H1 (cell line): ENCODE measurements around the gene RPRD1A. TPM values are rescaled to one million over a fixed set of nuclear protein-coding genes. Genes with fewer than 3 reads are reported as not detected.
"Not testable (repeated sequence)": the region's sequence is repeated elsewhere in the genome, so short reads cannot be mapped to it uniquely, and the experiment has no call there.

ENCODE experiments used
- CTCF ChIA-PET: fragments of 300-600 bp; sonication (Branson Sonifier 250); formaldehyde crosslinking; loops from one replicate; lab custom pipeline; 2021; ENCODE audit not compliant: partially characterized antibody; lab: Charles Lee
- POLR2A ChIA-PET: fragments of 300-600 bp; sonication (Branson Sonifier 250); formaldehyde crosslinking; loops from one replicate; lab custom pipeline; 2021; ENCODE audit warnings: inconsistent platforms; ENCODE audit not compliant: partially characterized antibody; lab: Charles Lee
- DNase-seq, 2 experiments: peaks; one replicate each; pipeline versions ENCODE4 v3.0.0 to v3.0.0-alpha.2; 2010 to 2022; ENCODE audit warnings: low spot score in 2 of 2, low read depth in 1 of 2, mixed read lengths in 1 of 2
- FAIRE-seq: peaks from 2 replicates; lab custom pipeline; 2011; peaks lifted over from hg19 to GRCh38; lab: Jason Lieb, UNC
- H2AFZ ChIP-seq: 2 replicates; pipeline ENCODE4 v1.8.1; 2012; ENCODE audit warnings: low read length, inconsistent platforms
- H2AK5ac ChIP-seq: 2 replicates; pipeline ENCODE4 v1.6.1; 2013; ENCODE audit warnings: low read depth, low read length
- H2BK120ac ChIP-seq: replicated peaks from 2 replicates; pipeline ENCODE3; 2013; ENCODE audit warnings: low read depth, low read length, inconsistent platforms
- H2BK12ac ChIP-seq: 2 replicates; pipeline ENCODE4 v1.6.1; 2013; ENCODE audit warnings: low read depth, low read length
- H2BK15ac ChIP-seq: 2 replicates; pipeline ENCODE4 v1.6.1; 2013; ENCODE audit warnings: low read length
- H2BK20ac ChIP-seq: 2 replicates; pipeline ENCODE4 v1.6.1; 2013; ENCODE audit warnings: low read length
- H2BK5ac ChIP-seq: 2 replicates; pipeline ENCODE4 v1.6.1; 2013; ENCODE audit warnings: low read depth, low read length
- H3K14ac ChIP-seq: 2 replicates; pipeline ENCODE4 v1.6.1; 2013; ENCODE audit warnings: inconsistent platforms; ENCODE audit not compliant: insufficient read length
- H3K18ac ChIP-seq: 2 replicates; pipeline ENCODE4 v1.6.1; 2013; ENCODE audit warnings: low read length; ENCODE audit errors: extremely low read depth
- H3K23ac ChIP-seq: 2 replicates; pipeline ENCODE4 v1.6.1; 2013; ENCODE audit warnings: inconsistent platforms; ENCODE audit not compliant: insufficient read length
- H3K23me2 ChIP-seq: 2 replicates; pipeline ENCODE4 v1.6.1; 2013; ENCODE audit warnings: low read depth, low read length
- H3K27ac ChIP-seq: 2 replicates; pipeline ENCODE4 v1.6.1; 2011; ENCODE audit warnings: low read depth, low read length, inconsistent platforms
- H3K27me3 ChIP-seq, 4 experiments: replicated peaks in 1 of 4; 1 replicate in 1 of 4; 2 replicates in 3 of 4; pipeline versions ENCODE4 v1.6.1 to v1.8.1; 2011 to 2013; ENCODE audit warnings: low read length in 3 of 4, mild to moderate bottlenecking in 3 of 4, inconsistent platforms in 2 of 4, mixed read lengths in 2 of 4, moderate library complexity in 1 of 4; ENCODE audit not compliant: control insufficient read depth in 3 of 4, insufficient read depth in 3 of 4; ENCODE audit errors: extremely low read depth in 1 of 4
- H3K36me3 ChIP-seq, 4 experiments: 2 replicates each; pipeline versions ENCODE4 v1.6.1 to v1.8.1; 2011 to 2013; ENCODE audit warnings: mild to moderate bottlenecking in 4 of 4, low read length in 3 of 4, moderate library complexity in 2 of 4, control low read depth in 1 of 4, inconsistent platforms in 1 of 4; ENCODE audit not compliant: insufficient read depth in 4 of 4, control insufficient read depth in 2 of 4
- H3K4ac ChIP-seq: replicated peaks from 2 replicates; pipeline ENCODE3; 2013; ENCODE audit warnings: low read length, low read depth, mixed read lengths, inconsistent platforms; ENCODE audit not compliant: insufficient read length
- H3K4me1 ChIP-seq, 4 experiments: replicated peaks in 1 of 4; 1 replicate in 1 of 4; 2 replicates in 3 of 4; pipeline versions ENCODE4 v1.6.1 to v1.8.1; 2011 to 2013; ENCODE audit warnings: low read length in 3 of 4, inconsistent platforms in 2 of 4, mixed read lengths in 1 of 4; ENCODE audit not compliant: insufficient read depth in 4 of 4, control insufficient read depth in 3 of 4
- H3K4me2 ChIP-seq, 2 experiments: 2 replicates each; pipeline versions ENCODE4 v1.6.1 to v1.8.1; 2011 to 2013; ENCODE audit warnings: low read depth in 2 of 2, low read length in 2 of 2, control low read depth in 1 of 2, inconsistent platforms in 1 of 2, mild to moderate bottlenecking in 1 of 2; ENCODE audit not compliant: insufficient read depth in 1 of 2
- H3K4me3 ChIP-seq, 4 experiments: fragments of 200-600, 300-600 bp in 1 of 4; sonication (generic), shearing (Covaris generic), sonication (Bioruptor Twin) in 1 of 4; 2 replicates each; pipeline versions ENCODE4 v1.5.1 to v1.8.1; 2011 to 2016; ENCODE audit warnings: low read length in 4 of 4, low read depth in 3 of 4, control low read depth in 2 of 4, inconsistent platforms in 2 of 4, mild to moderate bottlenecking in 2 of 4, mixed read lengths in 1 of 4, moderate library complexity in 1 of 4; ENCODE audit not compliant: insufficient read depth in 2 of 4; ENCODE audit errors: extremely low read depth in 1 of 4
- H3K56ac ChIP-seq: replicated peaks from 2 replicates; pipeline ENCODE3; 2013; ENCODE audit warnings: low read depth, mild to moderate bottlenecking, mixed read lengths, low read length, inconsistent platforms; ENCODE audit not compliant: insufficient read length
- H3K79me1 ChIP-seq: 2 replicates; pipeline ENCODE4 v1.6.1; 2013; ENCODE audit warnings: low read depth, low read length, control low read depth
- H3K79me2 ChIP-seq, 2 experiments: 2 replicates each; pipeline versions ENCODE4 v1.6.1 to v1.8.1; 2012 to 2013; ENCODE audit warnings: low read length in 2 of 2, mild to moderate bottlenecking in 2 of 2, inconsistent platforms in 1 of 2; ENCODE audit not compliant: insufficient read depth in 2 of 2, control insufficient read depth in 1 of 2
- H3K9ac ChIP-seq, 4 experiments: replicated peaks in 1 of 4; 1 replicate in 1 of 4; 2 replicates in 3 of 4; pipeline versions ENCODE4 v1.6.1 to v1.8.1; 2011 to 2013; ENCODE audit warnings: low read depth in 3 of 4, low read length in 3 of 4, control low read depth in 2 of 4, mild to moderate bottlenecking in 2 of 4, moderate library complexity in 2 of 4, inconsistent platforms in 1 of 4; ENCODE audit errors: extremely low read depth in 1 of 4
- H3K9me3 ChIP-seq, 2 experiments: 2 replicates each; pipeline versions ENCODE4 v1.6.1 to v1.8.1; 2012 to 2013; ENCODE audit warnings: mild to moderate bottlenecking in 2 of 2, moderate library complexity in 2 of 2, control low read depth in 1 of 2, inconsistent platforms in 1 of 2, low read depth in 1 of 2, low read length in 1 of 2, mixed read lengths in 1 of 2; ENCODE audit not compliant: insufficient read depth in 2 of 2
- H4K20me1 ChIP-seq, 2 experiments: replicated peaks in 1 of 2; 2 replicates each; pipeline versions ENCODE3 to v1.8.1; 2011 to 2013; ENCODE audit warnings: inconsistent platforms in 2 of 2, low read length in 2 of 2, mild to moderate bottlenecking in 1 of 2; ENCODE audit not compliant: insufficient read depth in 2 of 2, control insufficient read depth in 1 of 2
- H4K5ac ChIP-seq: 2 replicates; pipeline ENCODE4 v1.6.1; 2013; ENCODE audit warnings: low read length, low read depth, mixed read lengths, inconsistent platforms; ENCODE audit not compliant: insufficient read length
- H4K8ac ChIP-seq: 2 replicates; pipeline ENCODE4 v1.8.0; 2013; ENCODE audit warnings: mild to moderate bottlenecking, moderate library complexity, low read length, inconsistent platforms; ENCODE audit not compliant: insufficient read depth; ENCODE audit errors: extremely low read depth
- H4K91ac ChIP-seq: replicated peaks from 2 replicates; pipeline ENCODE3; 2013; ENCODE audit warnings: low read length, mixed read lengths, inconsistent platforms; ENCODE audit not compliant: insufficient read length
- WGBS, 2 experiments: shearing (Covaris generic) in 1 of 2; methylation state at CpG; one replicate each; pipeline versions ENCODE4 v1.1.6 to v1.1.7; 2013 to 2015; ENCODE audit warnings: low lambda C conversion rate in 2 of 2, mixed read lengths in 2 of 2, inconsistent platforms in 1 of 2, low coverage in 1 of 2, missing lambda C conversion rate in 1 of 2; ENCODE audit not compliant: insufficient replicate concordance in 2 of 2, insufficient coverage in 1 of 2, insufficient read length in 1 of 2; ENCODE audit errors: extremely low coverage in 1 of 2, missing lambda C conversion rate in 1 of 2; 5-methylcytosine and 5-hydroxymethylcytosine counted together
- polyA plus RNA-seq, 7 experiments: library from polyadenylated mRNA; depleted of rRNA in 3 of 7; stranded (reverse) in 5 of 7; unstranded in 2 of 7; fragments of >200 nt in 5 of 7; fragments of 200-250 nt in 2 of 7; gene quantifications; 1 replicate in 5 of 7; 2 replicates in 1 of 7; 4 replicates in 1 of 7; pipeline versions ENCODE4 v1.2.1 to v1.2.3, GENCODE V29; 2011 to 2013; ENCODE audit warnings: missing spikeins in 2 of 7, mixed read lengths in 2 of 7
- total RNA-seq: library from RNA; stranded (reverse); fragmentation: NEBNext Ultra II Directional; extraction: Animal tissue kit (Norgen Biotek cat#: 25700); gene quantifications from 2 replicates; pipeline ENCODE4 v1.2.1, GENCODE V29; 2021

The RPRD1A gene
- total and polyA plus RNA-seq, 2 of the 8 experiments (the other 6 are each of a cell fraction or from before 2014, with no cell fraction given), result 40.5 to 106 TPM

GRCh38 chr18:36024241-36024640 lies 43.1 kb downstream of the RPRD1A start:
- POLR2A ChIA-PET, H3K79me1 ChIP-seq, H4K8ac ChIP-seq, H3K56ac ChIP-seq, H4K5ac ChIP-seq, H3K4me2 ChIP-seq, FAIRE-seq, H3K79me2 ChIP-seq, H3K23ac ChIP-seq, H3K18ac ChIP-seq, H2BK20ac ChIP-seq, H3K14ac ChIP-seq, H2BK12ac ChIP-seq, H2AK5ac ChIP-seq, H3K27me3 ChIP-seq, H3K27ac ChIP-seq, H3K9ac ChIP-seq, H3K9me3 ChIP-seq, H2BK5ac ChIP-seq, H2AFZ ChIP-seq, H4K20me1 ChIP-seq, H2BK15ac ChIP-seq, H3K4me1 ChIP-seq, DNase-seq, H3K4me3 ChIP-seq, CTCF ChIA-PET, H3K4ac ChIP-seq, H4K91ac ChIP-seq, H2BK120ac ChIP-seq, H3K23me2 ChIP-seq: not testable (repeated sequence)
- WGBS, 2 experiments, result 93% methylated on average over 3 of the region's 3 CpGs; no CpG with 5 or more reads in 1 of the 2 experiments
- peaks cover 5 to 47% (median 19%) of the 10 kb centered on the region in 4 experiments; a peak in 7 of 8 replicates for H3K36me3 ChIP-seq
